OCI-LY7 (cell line): ENCODE results near the gene TAS2R1.

Experiments
- EZH2phosphoT487 ChIP-seq: fragments of 200-600 bp; sonication (generic); IDR thresholded peaks from 2 replicates; pipeline ENCODE4 v1.6.1; 2018; ENCODE audit warnings: low read depth, borderline replicate concordance, mild to moderate bottlenecking, mixed run types, antibody characterized with exemption, low read length, moderate library complexity, mixed read lengths
- TF ChIP-seq, protein P1 (sequence below): fragments of 200-600 bp; sonication (generic); conservative IDR thresholded peaks from 2 replicates; pipeline ENCODE4 v1.5.1; 2014; ENCODE audit warnings: mild to moderate bottlenecking, antibody characterized with exemption, low read length, moderate library complexity, mixed read lengths

DNA sequence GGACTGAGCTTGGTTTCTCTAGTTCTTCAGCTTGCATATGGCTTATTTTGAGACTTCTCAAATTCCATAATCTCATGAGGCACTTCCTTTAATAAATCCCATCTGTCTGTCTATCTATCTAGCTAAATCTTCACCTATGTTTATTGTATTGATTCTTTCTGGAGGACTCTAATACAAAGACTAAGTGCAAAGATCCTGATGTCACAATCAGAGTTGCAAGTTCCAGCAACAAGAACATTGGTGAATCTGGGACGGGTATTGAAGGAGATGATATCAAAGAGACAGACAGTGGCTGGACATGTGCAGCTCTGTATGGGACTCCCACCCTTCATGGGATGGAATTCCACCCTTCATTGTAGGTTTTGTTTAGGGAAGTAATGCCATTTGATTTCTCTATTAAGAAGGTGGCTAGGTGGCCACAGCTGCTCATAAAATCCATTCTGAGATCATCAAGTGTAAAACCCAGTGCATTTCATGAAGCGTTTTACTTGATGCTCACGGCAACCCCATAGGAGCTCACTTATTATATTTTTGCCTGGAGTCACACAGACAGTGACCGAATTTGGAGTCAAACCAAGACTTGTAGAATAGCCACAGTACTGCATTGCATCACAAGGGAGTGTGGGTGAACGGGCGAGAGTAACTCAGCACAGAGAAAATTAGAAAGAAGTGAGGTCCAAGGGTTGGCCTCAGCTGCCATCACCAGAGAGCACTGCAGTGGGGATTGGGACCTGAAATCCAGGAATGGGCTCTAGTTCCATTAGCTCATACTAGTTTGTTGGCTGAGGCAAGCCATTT, 24.9 kb downstream of the TAS2R1 start:
- TF ChIP-seq, protein P1, sequence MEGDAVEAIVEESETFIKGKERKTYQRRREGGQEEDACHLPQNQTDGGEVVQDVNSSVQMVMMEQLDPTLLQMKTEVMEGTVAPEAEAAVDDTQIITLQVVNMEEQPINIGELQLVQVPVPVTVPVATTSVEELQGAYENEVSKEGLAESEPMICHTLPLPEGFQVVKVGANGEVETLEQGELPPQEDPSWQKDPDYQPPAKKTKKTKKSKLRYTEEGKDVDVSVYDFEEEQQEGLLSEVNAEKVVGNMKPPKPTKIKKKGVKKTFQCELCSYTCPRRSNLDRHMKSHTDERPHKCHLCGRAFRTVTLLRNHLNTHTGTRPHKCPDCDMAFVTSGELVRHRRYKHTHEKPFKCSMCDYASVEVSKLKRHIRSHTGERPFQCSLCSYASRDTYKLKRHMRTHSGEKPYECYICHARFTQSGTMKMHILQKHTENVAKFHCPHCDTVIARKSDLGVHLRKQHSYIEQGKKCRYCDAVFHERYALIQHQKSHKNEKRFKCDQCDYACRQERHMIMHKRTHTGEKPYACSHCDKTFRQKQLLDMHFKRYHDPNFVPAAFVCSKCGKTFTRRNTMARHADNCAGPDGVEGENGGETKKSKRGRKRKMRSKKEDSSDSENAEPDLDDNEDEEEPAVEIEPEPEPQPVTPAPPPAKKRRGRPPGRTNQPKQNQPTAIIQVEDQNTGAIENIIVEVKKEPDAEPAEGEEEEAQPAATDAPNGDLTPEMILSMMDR, result no peak
- no peak for TF ChIP-seq EZH2phosphoT487
